Thoracic aorta (tissue), 2 donors: ENCODE data around the gene GNL2. TPM values are rescaled to one million over a fixed set of nuclear protein-coding genes. Genes with fewer than 3 reads are reported as not detected.
A peak's percentile ranks its signal among the peaks of the same experiment; 100 is the strongest.

Source experiments
- ATAC-seq: fragments of 150-250 bp; one replicate; pipeline ENCODE4 v1.8.0; 2017; ENCODE audit warnings: low read depth; ENCODE audit not compliant: insufficient number of reproducible peaks, low FRiP score
- DNase-seq: peaks from one replicate; pipeline ENCODE4 v3.0.0-alpha.2; 2020; ENCODE audit warnings: low spot score
- H3K27ac ChIP-seq, 2 donors: fragments of 200-600 bp; sonication (generic); 1 replicate in 1 of 2; 2 replicates in 1 of 2; pipeline ENCODE4 v1.5.1; 2016; ENCODE audit warnings: mild to moderate bottlenecking in 2 of 2, moderate library complexity in 2 of 2
- H3K27me3 ChIP-seq: fragments of 200-600 bp; sonication (generic); replicated peaks from 2 replicates; pipeline ENCODE4 v1.6.0; 2016; ENCODE audit warnings: mild to moderate bottlenecking; ENCODE audit not compliant: insufficient read depth
- H3K36me3 ChIP-seq: fragments of 200-600 bp; sonication (generic); one replicate; pipeline ENCODE4 v1.5.1; 2016
- H3K4me1 ChIP-seq, 2 donors: fragments of 200-600 bp; sonication (generic); 1 replicate in 1 of 2; 2 replicates in 1 of 2; pipeline versions ENCODE4 v1.5.1 to v1.6.0; 2016; ENCODE audit warnings: low read depth in 2 of 2, mild to moderate bottlenecking in 1 of 2; ENCODE audit not compliant: control insufficient read depth in 1 of 2
- H3K4me3 ChIP-seq: fragments of 200-600 bp; sonication (generic); 2 replicates; pipeline ENCODE4 v1.5.1; 2016; ENCODE audit warnings: mild to moderate bottlenecking
- H3K9me3 ChIP-seq: fragments of 200-600 bp; sonication (generic); 2 replicates; pipeline ENCODE4 v1.5.1; 2016
- CTCF ChIP-seq: fragments of 200-600 bp; sonication (generic); IDR thresholded peaks from one replicate; pipeline ENCODE4 v1.5.1; 2019; ENCODE audit warnings: antibody characterized with exemption
- total RNA-seq, 2 donors: library from RNA; depleted of rRNA; stranded (reverse); fragments of >200 nt; gene quantifications; one replicate each; pipeline versions ENCODE4 v1.1.0 to v1.2.3, GENCODE V29; 2016

GNL2 gene
- total RNA-seq, 2 donors from 2014 or later: 37.0 to 53.6 TPM

- no peaks in the 10 kb centered on the region for H3K4me1 ChIP-seq
- no peak for TF ChIP-seq CTCF
- H3K9me3 ChIP-seq: no peaks in the 10 kb centered on the region
- no peak overlapping the region for H3K27ac ChIP-seq
- no peaks in the 10 kb centered on the region for H3K36me3 ChIP-seq
- DNase-seq (no peak), ATAC-seq (no peak)
- no peaks in the 10 kb centered on the region for H3K27me3 ChIP-seq
- no peak overlapping the region for H3K4me3 ChIP-seq
These were observed 13.3 kb upstream of the GNL2 start for GRCh38 chr1:37609002-37609401.

DNA sequence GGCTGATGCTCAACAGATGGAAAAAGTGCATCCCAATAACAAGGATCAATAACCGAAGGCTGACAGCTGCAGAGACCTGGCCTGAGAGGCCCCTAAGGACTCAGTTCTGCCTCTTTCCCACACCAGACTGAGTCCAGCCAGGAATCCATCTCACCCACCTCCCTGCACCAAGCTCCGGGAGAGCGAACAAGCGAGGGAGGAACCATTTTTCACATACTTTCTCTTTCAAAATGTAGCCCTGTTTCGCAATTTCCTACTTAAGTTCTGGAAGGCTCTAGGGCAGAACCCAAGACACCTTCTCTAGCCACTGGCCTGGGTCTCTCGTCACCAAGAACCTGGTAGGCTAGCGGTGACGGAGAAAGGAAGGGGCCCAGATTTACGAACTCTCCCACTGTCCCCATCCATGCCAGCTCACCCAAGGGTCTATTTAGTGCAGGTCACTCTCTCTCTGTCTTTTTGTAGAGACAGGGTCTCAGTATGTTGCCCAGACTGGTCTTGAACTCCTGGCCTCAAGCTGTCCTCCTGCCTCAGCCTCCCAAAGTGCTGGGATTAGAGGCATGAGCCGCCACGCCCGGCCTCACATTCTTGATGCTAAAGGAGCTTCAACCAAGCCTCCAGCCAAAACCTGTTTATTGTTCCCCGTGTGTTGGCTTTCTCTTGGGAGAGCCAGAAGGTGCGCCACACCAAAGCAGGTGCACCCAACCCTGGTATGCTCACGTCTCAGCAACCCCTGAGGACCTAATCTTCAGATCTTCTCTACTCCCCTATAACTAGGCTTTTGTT is 10.9 kb upstream of the GNL2 start:
- TF ChIP-seq CTCF: no peak
- ATAC-seq (no peak), DNase-seq (no peak)
- H3K27ac ChIP-seq: peak overlapping the region in 1 of 2 donors; percentile 19
- no peaks in the 10 kb centered on the region for H3K36me3 ChIP-seq
- no peaks in the 10 kb centered on the region for H3K9me3 ChIP-seq
- H3K4me3 ChIP-seq: no peak overlapping the region
- no peaks in the 10 kb centered on the region for H3K27me3 ChIP-seq
- no peaks in the 10 kb centered on the region for H3K4me1 ChIP-seq

GRCh38 chr1:37605806-37606474 is 10.2 kb upstream of the GNL2 start:
- Histone ChIP-seq H3K27ac (peak overlapping the region in 1 of 2 donors; percentile 19), H3K36me3 (no peaks in the 10 kb centered on the region), H3K4me3 (no peak overlapping the region), H3K4me1 (no peaks in the 10 kb centered on the region), H3K27me3 (no peaks in the 10 kb centered on the region), H3K9me3 (no peaks in the 10 kb centered on the region)
- ATAC-seq (no peak), DNase-seq (no peak)
- TF ChIP-seq CTCF: no peak

- Histone ChIP-seq H3K27ac (no peak overlapping the region), H3K36me3 (no peaks in the 10 kb centered on the region), H3K4me3 (no peak overlapping the region), H3K4me1 (no peaks in the 10 kb centered on the region), H3K27me3 (no peaks in the 10 kb centered on the region), H3K9me3 (no peaks in the 10 kb centered on the region)
- TF ChIP-seq CTCF: no peak
- DNase-seq (no peak), ATAC-seq (no peak)
These were observed 9.4 kb upstream of the GNL2 start for GRCh38 chr1:37605061-37605650.
